Nephron (organoid): Measurements from ENCODE around the gene ERCC1.
A peak's percentile ranks its signal among the peaks of the same experiment; 100 is the strongest.

Source experiments
- H3K27ac Mint-ChIP-seq, 3 experiments: 2 replicates each; pipeline ENCODE4 v1.8.0; 2020; ENCODE audit warnings: mixed read lengths in 3 of 3, mild to moderate bottlenecking in 2 of 3, moderate library complexity in 1 of 3
- H3K27me3 Mint-ChIP-seq: 2 replicates; pipeline ENCODE4 v1.8.0; 2021; ENCODE audit warnings: low read depth, mild to moderate bottlenecking, moderate library complexity, mixed read lengths
- H3K36me3 Mint-ChIP-seq: 2 replicates; pipeline ENCODE4 v1.8.0; 2020; ENCODE audit warnings: low read depth, mixed read lengths
- H3K4me1 Mint-ChIP-seq: 2 replicates; pipeline ENCODE4 v1.8.0; 2020; ENCODE audit warnings: mixed read lengths
- H3K4me3 Mint-ChIP-seq, 3 experiments: 2 replicates each; pipeline ENCODE4 v1.8.0; 2020; ENCODE audit warnings: mild to moderate bottlenecking in 3 of 3, mixed read lengths in 3 of 3, moderate library complexity in 2 of 3
- H3K9me3 Mint-ChIP-seq: 2 replicates; pipeline ENCODE4 v1.8.0; 2020; ENCODE audit warnings: mixed read lengths
- TF ChIP-seq, protein P1 (sequence below), 3 experiments: fragments of 200-600 bp; sonication (generic); IDR thresholded peaks; one replicate each; pipeline ENCODE4 v1.5.0; 2021; ENCODE audit warnings: antibody characterized with exemption in 3 of 3; ENCODE audit not compliant: unreplicated experiment in 3 of 3

Gene ERCC1

GRCh38 chr19:45421947-45422498 is 1.7 kb downstream of the ERCC1 start:
- peak overlapping the region in 1 of 3 experiments; percentile 22 for H3K27ac Mint-ChIP-seq
- peaks cover 41% of the 10 kb centered on the region for H3K4me1 Mint-ChIP-seq
- peaks cover 26% of the 10 kb centered on the region for H3K36me3 Mint-ChIP-seq
- TF ChIP-seq, protein P1, sequence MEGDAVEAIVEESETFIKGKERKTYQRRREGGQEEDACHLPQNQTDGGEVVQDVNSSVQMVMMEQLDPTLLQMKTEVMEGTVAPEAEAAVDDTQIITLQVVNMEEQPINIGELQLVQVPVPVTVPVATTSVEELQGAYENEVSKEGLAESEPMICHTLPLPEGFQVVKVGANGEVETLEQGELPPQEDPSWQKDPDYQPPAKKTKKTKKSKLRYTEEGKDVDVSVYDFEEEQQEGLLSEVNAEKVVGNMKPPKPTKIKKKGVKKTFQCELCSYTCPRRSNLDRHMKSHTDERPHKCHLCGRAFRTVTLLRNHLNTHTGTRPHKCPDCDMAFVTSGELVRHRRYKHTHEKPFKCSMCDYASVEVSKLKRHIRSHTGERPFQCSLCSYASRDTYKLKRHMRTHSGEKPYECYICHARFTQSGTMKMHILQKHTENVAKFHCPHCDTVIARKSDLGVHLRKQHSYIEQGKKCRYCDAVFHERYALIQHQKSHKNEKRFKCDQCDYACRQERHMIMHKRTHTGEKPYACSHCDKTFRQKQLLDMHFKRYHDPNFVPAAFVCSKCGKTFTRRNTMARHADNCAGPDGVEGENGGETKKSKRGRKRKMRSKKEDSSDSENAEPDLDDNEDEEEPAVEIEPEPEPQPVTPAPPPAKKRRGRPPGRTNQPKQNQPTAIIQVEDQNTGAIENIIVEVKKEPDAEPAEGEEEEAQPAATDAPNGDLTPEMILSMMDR (IDR thresholded peaks at IDR 0.05; ENCODE audit: unreplicated experiment in 3 of 3), result no peak
- no peaks in the 10 kb centered on the region for H3K9me3 Mint-ChIP-seq
- H3K4me3 Mint-ChIP-seq, result peak overlapping the region; percentile 46 to 59 (median 57)
- H3K27me3 Mint-ChIP-seq, result no peaks in the 10 kb centered on the region

DNA sequence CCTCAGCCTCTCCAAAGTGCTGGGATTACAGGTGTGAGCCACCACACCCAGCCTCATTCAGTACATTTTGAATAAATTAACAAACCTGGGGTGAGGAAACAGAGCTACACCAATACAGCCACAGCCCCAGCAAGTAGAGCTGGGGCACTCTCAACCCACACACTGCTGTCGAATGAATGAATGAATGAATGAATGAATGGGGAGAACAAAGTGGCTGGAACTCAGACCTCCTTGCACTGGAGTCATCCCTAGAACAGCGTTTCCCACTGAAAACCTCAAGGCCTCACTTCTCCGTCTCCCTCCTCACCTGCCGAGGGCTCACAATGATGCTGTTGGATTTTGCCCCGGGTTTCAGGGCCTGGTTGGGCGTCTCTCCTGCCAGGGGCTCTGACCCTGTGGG is 2.8 kb downstream of the ERCC1 start:
- no peaks in the 10 kb centered on the region for H3K9me3 Mint-ChIP-seq
- peaks cover 41% of the 10 kb centered on the region for H3K4me1 Mint-ChIP-seq
- TF ChIP-seq, protein P1 (IDR thresholded peaks at IDR 0.05; ENCODE audit: unreplicated experiment in 3 of 3), result no peak
- H3K27me3 Mint-ChIP-seq, result no peaks in the 10 kb centered on the region
- H3K36me3 Mint-ChIP-seq, result peaks cover 30% of the 10 kb centered on the region
- no peak overlapping the region for H3K27ac Mint-ChIP-seq
- peak overlapping the region; percentile 29 to 53 (median 47) for H3K4me3 Mint-ChIP-seq

- H3K9me3 Mint-ChIP-seq, result no peaks in the 10 kb centered on the region
- TF ChIP-seq, protein P1 (IDR thresholded peaks at IDR 0.05; ENCODE audit: unreplicated experiment in 3 of 3), result no peak
- peaks cover 36% of the 10 kb centered on the region for H3K4me1 Mint-ChIP-seq
- no peaks in the 10 kb centered on the region for H3K27me3 Mint-ChIP-seq
- H3K4me3 Mint-ChIP-seq, result no peak overlapping the region
- no peak overlapping the region for H3K27ac Mint-ChIP-seq
- H3K36me3 Mint-ChIP-seq, result peaks cover 34% of the 10 kb centered on the region
Observed at GRCh38 chr19:45420356-45420755, 3.4 kb downstream of the ERCC1 start.

- peaks cover 34% of the 10 kb centered on the region for H3K36me3 Mint-ChIP-seq
- H3K4me3 Mint-ChIP-seq, result no peak overlapping the region
- no peaks in the 10 kb centered on the region for H3K27me3 Mint-ChIP-seq
- H3K4me1 Mint-ChIP-seq, result peaks cover 36% of the 10 kb centered on the region
- H3K27ac Mint-ChIP-seq, result no peak overlapping the region
- TF ChIP-seq, protein P1 (IDR thresholded peaks at IDR 0.05; ENCODE audit: unreplicated experiment in 3 of 3), result no peak
- no peaks in the 10 kb centered on the region for H3K9me3 Mint-ChIP-seq
Observed at GRCh38 chr19:45419895-45420294, 3.8 kb downstream of the ERCC1 start.

DNA sequence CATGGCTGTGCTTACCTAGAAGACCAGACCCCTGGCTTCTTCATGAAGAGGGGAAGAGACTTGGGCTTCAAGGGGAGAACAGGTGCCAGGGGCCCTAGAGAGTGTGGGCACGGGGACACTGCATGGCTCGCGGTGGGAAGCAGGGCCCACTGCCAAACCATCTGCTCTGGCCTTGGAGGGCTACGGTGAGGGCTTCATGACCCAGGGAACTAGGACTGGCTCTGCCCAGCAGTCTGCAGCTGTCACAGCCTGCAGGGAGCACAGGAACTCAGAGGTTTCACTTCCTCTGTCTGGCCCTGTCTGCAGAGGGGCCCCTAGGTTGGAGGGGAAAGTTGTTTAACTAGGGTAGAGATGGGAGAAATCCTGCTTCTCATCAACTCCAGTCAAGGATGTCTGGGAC is 4.3 kb downstream of the ERCC1 start:
- H3K27ac Mint-ChIP-seq, result no peak overlapping the region
- peaks cover 33% of the 10 kb centered on the region for H3K4me1 Mint-ChIP-seq
- TF ChIP-seq, protein P1 (IDR thresholded peaks at IDR 0.05; ENCODE audit: unreplicated experiment in 3 of 3), result no peak
- H3K4me3 Mint-ChIP-seq, result peak overlapping the region in 1 of 3 experiments; percentile 38
- H3K27me3 Mint-ChIP-seq, result no peaks in the 10 kb centered on the region
- no peaks in the 10 kb centered on the region for H3K9me3 Mint-ChIP-seq
- H3K36me3 Mint-ChIP-seq, result peaks cover 38% of the 10 kb centered on the region

GRCh38 chr19:45418802-45419201 is 4.9 kb downstream of the ERCC1 start:
- H3K36me3 Mint-ChIP-seq, result peaks cover 44% of the 10 kb centered on the region
- H3K27me3 Mint-ChIP-seq, result no peaks in the 10 kb centered on the region
- H3K4me1 Mint-ChIP-seq, result peaks cover 27% of the 10 kb centered on the region
- H3K27ac Mint-ChIP-seq, result no peak overlapping the region
- TF ChIP-seq, protein P1 (IDR thresholded peaks at IDR 0.05; ENCODE audit: unreplicated experiment in 3 of 3), result no peak
- H3K4me3 Mint-ChIP-seq, result peak overlapping the region in 1 of 3 experiments; percentile 20
- H3K9me3 Mint-ChIP-seq, result no peaks in the 10 kb centered on the region
